Liver (tissue), 9 donors: ENCODE data around the gene SHC3. TPM values are rescaled to one million over a fixed set of nuclear protein-coding genes. Genes with fewer than 3 reads are reported as not detected.

ENCODE experiments used
- DNase-seq: peaks from one replicate; pipeline ENCODE4 v3.0.0-alpha.2; 2017; ENCODE audit warnings: low spot score
- H3K27ac ChIP-seq, 2 donors: one replicate each; pipeline ENCODE4 v1.7.0; 2013; ENCODE audit warnings: inconsistent platforms in 2 of 2, low read length in 2 of 2, control low read depth in 1 of 2, low read depth in 1 of 2, mild to moderate bottlenecking in 1 of 2
- H3K27me3 ChIP-seq, 4 donors: one replicate each; pipeline versions ENCODE4 v1.6.1 to v1.7.0; 2013; ENCODE audit warnings: low read length in 3 of 4, inconsistent platforms in 1 of 4, mild to moderate bottlenecking in 1 of 4, moderate library complexity in 1 of 4; ENCODE audit not compliant: control insufficient read depth in 4 of 4, insufficient read depth in 4 of 4
- H3K36me3 ChIP-seq, 4 donors: one replicate each; pipeline versions ENCODE4 v1.6.1 to v1.7.0; 2013; ENCODE audit warnings: low read length in 3 of 4, mild to moderate bottlenecking in 3 of 4, low read depth in 1 of 4, moderate library complexity in 1 of 4; ENCODE audit not compliant: control insufficient read depth in 4 of 4, insufficient read depth in 3 of 4
- H3K4me1 ChIP-seq, 4 donors: one replicate each; pipeline versions ENCODE4 v1.6.1 to v1.7.0; 2013; ENCODE audit warnings: low read length in 3 of 4, mild to moderate bottlenecking in 3 of 4, moderate library complexity in 1 of 4; ENCODE audit not compliant: control insufficient read depth in 4 of 4, insufficient read depth in 4 of 4
- H3K4me3 ChIP-seq, 3 donors: one replicate each; pipeline versions ENCODE4 v1.6.1 to v1.7.0; 2013; ENCODE audit warnings: low read length in 3 of 3, control low read depth in 1 of 3, low read depth in 1 of 3, mild to moderate bottlenecking in 1 of 3
- H3K9ac ChIP-seq, 2 donors: one replicate each; pipeline ENCODE4 v1.7.0; 2013; ENCODE audit warnings: low read length in 2 of 2, mild to moderate bottlenecking in 2 of 2, moderate library complexity in 2 of 2, control low read depth in 1 of 2, low read depth in 1 of 2
- H3K9me3 ChIP-seq, 4 donors: one replicate each; pipeline versions ENCODE4 v1.6.1 to v1.7.0; 2013; ENCODE audit warnings: low read length in 3 of 4; ENCODE audit not compliant: control insufficient read depth in 4 of 4
- EGR1 ChIP-seq, 2 donors: IDR thresholded peaks; 2 replicates each; pipeline ENCODE4 v1.6.1; 2016 to 2018; ENCODE audit warnings: antibody characterized with exemption in 2 of 2, low read depth in 2 of 2
- FOXA1 ChIP-seq: IDR thresholded peaks from 2 replicates; pipeline ENCODE4 v1.6.1; 2016; ENCODE audit warnings: antibody characterized with exemption
- FOXA2 ChIP-seq: IDR thresholded peaks from 2 replicates; pipeline ENCODE4 v1.6.1; 2016; ENCODE audit warnings: antibody characterized with exemption
- GABPA ChIP-seq, 2 donors: IDR thresholded peaks in 1 of 2; conservative IDR thresholded peaks in 1 of 2; 2 replicates each; pipeline ENCODE4 v1.6.1; 2016; ENCODE audit warnings: antibody characterized with exemption in 2 of 2, mild to moderate bottlenecking in 1 of 2, moderate library complexity in 1 of 2
- HNF4A ChIP-seq, 2 donors: conservative IDR thresholded peaks; 2 replicates each; pipeline ENCODE4 v1.6.1; 2016; ENCODE audit warnings: antibody characterized with exemption in 2 of 2, mild to moderate bottlenecking in 2 of 2
- HNF4G ChIP-seq: IDR thresholded peaks from 2 replicates; pipeline ENCODE4 v1.6.1; 2016; ENCODE audit warnings: antibody characterized with exemption
- JUND ChIP-seq, 2 donors: IDR thresholded peaks; 2 replicates each; pipeline ENCODE4 v1.6.1; 2016; ENCODE audit warnings: antibody characterized with exemption in 2 of 2
- NR2F2 ChIP-seq: IDR thresholded peaks from 2 replicates; pipeline ENCODE4 v1.6.1; 2016; ENCODE audit warnings: antibody characterized with exemption
- RAD21 ChIP-seq, 2 donors: IDR thresholded peaks; 2 replicates each; pipeline ENCODE4 v1.6.1; 2016; ENCODE audit warnings: antibody characterized with exemption in 2 of 2, mild to moderate bottlenecking in 2 of 2
- RXRA ChIP-seq, 2 donors: IDR thresholded peaks; 2 replicates each; pipeline ENCODE4 v1.6.1; 2017 to 2018; ENCODE audit warnings: antibody characterized with exemption in 2 of 2, mild to moderate bottlenecking in 1 of 2
- SP1 ChIP-seq: IDR thresholded peaks from 2 replicates; pipeline ENCODE4 v1.6.1; 2018; ENCODE audit warnings: antibody characterized with exemption, mild to moderate bottlenecking
- TAF1 ChIP-seq: conservative IDR thresholded peaks from 2 replicates; pipeline ENCODE4 v1.6.1; 2016; ENCODE audit warnings: antibody characterized with exemption, mild to moderate bottlenecking
- YY1 ChIP-seq: IDR thresholded peaks from 2 replicates; pipeline ENCODE4 v1.6.1; 2016; ENCODE audit warnings: antibody characterized with exemption, mild to moderate bottlenecking
- WGBS: extraction: QIAGEN DNeasy Blood & Tissue Kit; methylation state at CpG from one replicate; pipeline ENCODE4 v1.1.7; 2013; 5-methylcytosine and 5-hydroxymethylcytosine counted together
- polyA plus RNA-seq, 2 donors: library from polyadenylated mRNA; stranded (reverse) in 1 of 2; unstranded in 1 of 2; fragments of 200-250 nt in 1 of 2; fragments of >200 nt in 1 of 2; fragmentation: Nextera tagmentation in 1 of 2; extraction: Ambion mirVana in 1 of 2; gene quantifications; one replicate each; pipeline versions ENCODE4 v1.2.1 to v1.2.3, GENCODE V29; 2013 to 2015
- total RNA-seq, 2 donors: library from RNA; depleted of rRNA; stranded (reverse); fragments of >200 nt; gene quantifications; one replicate each; pipeline ENCODE4 v1.2.3, GENCODE V29; 2014
- TF ChIP-seq, protein P1 (sequence below): IDR thresholded peaks from 2 replicates; pipeline ENCODE4 v1.6.1; 2016; ENCODE audit warnings: antibody characterized with exemption, mild to moderate bottlenecking
- TF ChIP-seq, protein P2 (sequence below): IDR thresholded peaks from 2 replicates; pipeline ENCODE4 v1.6.1; 2016; ENCODE audit warnings: antibody characterized with exemption
- TF ChIP-seq, protein P3 (sequence below): IDR thresholded peaks from 2 replicates; pipeline ENCODE4 v1.6.1; 2016; ENCODE audit warnings: antibody characterized with exemption
- TF ChIP-seq, protein P4 (sequence below): fragments of 150-350 bp; IDR thresholded peaks from 2 replicates; pipeline ENCODE4 v1.5.1; 2017; ENCODE audit warnings: improper control_type of control experiment, low read depth, low read length; ENCODE audit not compliant: missing input control
- TF ChIP-seq, protein P5 (sequence below): IDR thresholded peaks from 2 replicates; pipeline ENCODE4 v1.6.1; 2016; ENCODE audit warnings: antibody characterized with exemption
- donor health status: healthy.
- donor health status: healthy.
- donor health status: healthy.
- donor health status: healthy.
- donor health status: healthy.

The SHC3 gene
- total and polyA plus RNA-seq, 4 donors, result 0.03 to 0.08 (median 0.04) TPM

DNA sequence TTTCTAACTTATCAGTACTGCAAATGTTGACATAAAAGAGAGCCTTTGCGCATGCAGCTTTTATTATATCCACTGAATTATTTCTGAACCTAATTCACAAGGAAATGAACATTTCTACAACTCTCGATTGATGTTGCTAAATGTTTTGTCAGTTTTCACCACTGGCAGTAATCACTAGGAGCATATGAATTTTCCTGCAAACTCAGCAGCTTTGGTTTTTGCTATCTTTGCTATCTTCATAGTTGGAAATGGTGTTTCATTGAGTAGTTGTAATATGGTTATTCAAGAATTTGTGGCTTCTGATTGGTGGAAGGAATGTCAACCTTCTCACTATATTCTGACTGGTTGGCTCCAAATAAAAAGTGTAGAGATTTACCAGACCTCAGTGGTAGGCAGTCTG is 8.9 kb upstream of the SHC3 start:
- 86% methylated on average over 2 of the region's 2 CpGs for WGBS

More for the DNA sequence above, 8.9 kb upstream of the SHC3 start:
- Histone ChIP-seq H3K27ac (no peak overlapping the region), H3K4me1 (no peaks in the 10 kb centered on the region), H3K4me3 (no peak overlapping the region), H3K36me3 (no peaks in the 10 kb centered on the region), H3K9me3 (no peaks in the 10 kb centered on the region), H3K9ac (no peak overlapping the region), H3K27me3 (peaks cover 0 to 2% (median 0%) of the 10 kb centered on the region in 4 donors)
- DNase-seq, result no peak
- TF ChIP-seq, protein P1, sequence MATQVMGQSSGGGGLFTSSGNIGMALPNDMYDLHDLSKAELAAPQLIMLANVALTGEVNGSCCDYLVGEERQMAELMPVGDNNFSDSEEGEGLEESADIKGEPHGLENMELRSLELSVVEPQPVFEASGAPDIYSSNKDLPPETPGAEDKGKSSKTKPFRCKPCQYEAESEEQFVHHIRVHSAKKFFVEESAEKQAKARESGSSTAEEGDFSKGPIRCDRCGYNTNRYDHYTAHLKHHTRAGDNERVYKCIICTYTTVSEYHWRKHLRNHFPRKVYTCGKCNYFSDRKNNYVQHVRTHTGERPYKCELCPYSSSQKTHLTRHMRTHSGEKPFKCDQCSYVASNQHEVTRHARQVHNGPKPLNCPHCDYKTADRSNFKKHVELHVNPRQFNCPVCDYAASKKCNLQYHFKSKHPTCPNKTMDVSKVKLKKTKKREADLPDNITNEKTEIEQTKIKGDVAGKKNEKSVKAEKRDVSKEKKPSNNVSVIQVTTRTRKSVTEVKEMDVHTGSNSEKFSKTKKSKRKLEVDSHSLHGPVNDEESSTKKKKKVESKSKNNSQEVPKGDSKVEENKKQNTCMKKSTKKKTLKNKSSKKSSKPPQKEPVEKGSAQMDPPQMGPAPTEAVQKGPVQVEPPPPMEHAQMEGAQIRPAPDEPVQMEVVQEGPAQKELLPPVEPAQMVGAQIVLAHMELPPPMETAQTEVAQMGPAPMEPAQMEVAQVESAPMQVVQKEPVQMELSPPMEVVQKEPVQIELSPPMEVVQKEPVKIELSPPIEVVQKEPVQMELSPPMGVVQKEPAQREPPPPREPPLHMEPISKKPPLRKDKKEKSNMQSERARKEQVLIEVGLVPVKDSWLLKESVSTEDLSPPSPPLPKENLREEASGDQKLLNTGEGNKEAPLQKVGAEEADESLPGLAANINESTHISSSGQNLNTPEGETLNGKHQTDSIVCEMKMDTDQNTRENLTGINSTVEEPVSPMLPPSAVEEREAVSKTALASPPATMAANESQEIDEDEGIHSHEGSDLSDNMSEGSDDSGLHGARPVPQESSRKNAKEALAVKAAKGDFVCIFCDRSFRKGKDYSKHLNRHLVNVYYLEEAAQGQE, result no peak
- TF ChIP-seq RAD21 (IDR thresholded peaks at IDR 0.05), result no peak
- TF ChIP-seq RXRA (IDR thresholded peaks at IDR 0.05), result no peak
- TF ChIP-seq, protein P2, sequence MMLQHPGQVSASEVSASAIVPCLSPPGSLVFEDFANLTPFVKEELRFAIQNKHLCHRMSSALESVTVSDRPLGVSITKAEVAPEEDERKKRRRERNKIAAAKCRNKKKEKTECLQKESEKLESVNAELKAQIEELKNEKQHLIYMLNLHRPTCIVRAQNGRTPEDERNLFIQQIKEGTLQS, result no peak
- no peak for TF ChIP-seq TAF1
- no peak for TF ChIP-seq FOXA1
- no peak for TF ChIP-seq SP1
- TF ChIP-seq NR2F2, result no peak
- no peak for TF ChIP-seq EGR1 (IDR thresholded peaks at IDR 0.05; ENCODE audit: low read depth in 2 of 2)
- no peak for TF ChIP-seq HNF4A (conservative IDR thresholded peaks at IDR 0.05)
- no peak for TF ChIP-seq JUND (IDR thresholded peaks at IDR 0.05)
- TF ChIP-seq HNF4G, result no peak
- TF ChIP-seq, protein P3, sequence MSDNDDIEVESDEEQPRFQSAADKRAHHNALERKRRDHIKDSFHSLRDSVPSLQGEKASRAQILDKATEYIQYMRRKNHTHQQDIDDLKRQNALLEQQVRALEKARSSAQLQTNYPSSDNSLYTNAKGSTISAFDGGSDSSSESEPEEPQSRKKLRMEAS, result no peak
- TF ChIP-seq GABPA (IDR thresholded peaks at IDR 0.05 in 1 of 2, conservative IDR thresholded peaks at IDR 0.05 in 1 of 2), result no peak
- TF ChIP-seq, protein P4, sequence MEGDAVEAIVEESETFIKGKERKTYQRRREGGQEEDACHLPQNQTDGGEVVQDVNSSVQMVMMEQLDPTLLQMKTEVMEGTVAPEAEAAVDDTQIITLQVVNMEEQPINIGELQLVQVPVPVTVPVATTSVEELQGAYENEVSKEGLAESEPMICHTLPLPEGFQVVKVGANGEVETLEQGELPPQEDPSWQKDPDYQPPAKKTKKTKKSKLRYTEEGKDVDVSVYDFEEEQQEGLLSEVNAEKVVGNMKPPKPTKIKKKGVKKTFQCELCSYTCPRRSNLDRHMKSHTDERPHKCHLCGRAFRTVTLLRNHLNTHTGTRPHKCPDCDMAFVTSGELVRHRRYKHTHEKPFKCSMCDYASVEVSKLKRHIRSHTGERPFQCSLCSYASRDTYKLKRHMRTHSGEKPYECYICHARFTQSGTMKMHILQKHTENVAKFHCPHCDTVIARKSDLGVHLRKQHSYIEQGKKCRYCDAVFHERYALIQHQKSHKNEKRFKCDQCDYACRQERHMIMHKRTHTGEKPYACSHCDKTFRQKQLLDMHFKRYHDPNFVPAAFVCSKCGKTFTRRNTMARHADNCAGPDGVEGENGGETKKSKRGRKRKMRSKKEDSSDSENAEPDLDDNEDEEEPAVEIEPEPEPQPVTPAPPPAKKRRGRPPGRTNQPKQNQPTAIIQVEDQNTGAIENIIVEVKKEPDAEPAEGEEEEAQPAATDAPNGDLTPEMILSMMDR, result no peak
- no peak for TF ChIP-seq YY1
- TF ChIP-seq, protein P5, sequence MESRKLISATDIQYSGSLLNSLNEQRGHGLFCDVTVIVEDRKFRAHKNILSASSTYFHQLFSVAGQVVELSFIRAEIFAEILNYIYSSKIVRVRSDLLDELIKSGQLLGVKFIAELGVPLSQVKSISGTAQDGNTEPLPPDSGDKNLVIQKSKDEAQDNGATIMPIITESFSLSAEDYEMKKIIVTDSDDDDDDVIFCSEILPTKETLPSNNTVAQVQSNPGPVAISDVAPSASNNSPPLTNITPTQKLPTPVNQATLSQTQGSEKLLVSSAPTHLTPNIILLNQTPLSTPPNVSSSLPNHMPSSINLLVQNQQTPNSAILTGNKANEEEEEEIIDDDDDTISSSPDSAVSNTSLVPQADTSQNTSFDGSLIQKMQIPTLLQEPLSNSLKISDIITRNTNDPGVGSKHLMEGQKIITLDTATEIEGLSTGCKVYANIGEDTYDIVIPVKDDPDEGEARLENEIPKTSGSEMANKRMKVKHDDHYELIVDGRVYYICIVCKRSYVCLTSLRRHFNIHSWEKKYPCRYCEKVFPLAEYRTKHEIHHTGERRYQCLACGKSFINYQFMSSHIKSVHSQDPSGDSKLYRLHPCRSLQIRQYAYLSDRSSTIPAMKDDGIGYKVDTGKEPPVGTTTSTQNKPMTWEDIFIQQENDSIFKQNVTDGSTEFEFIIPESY, result no peak
- no peak for TF ChIP-seq FOXA2
